Small intestine (tissue), 7 donors: ENCODE measurements around the gene RXFP2. TPM values are rescaled to one million over a fixed set of nuclear protein-coding genes. Genes with fewer than 3 reads are reported as not detected.
A peak's percentile ranks its signal among the peaks of the same experiment; 100 is the strongest.

ENCODE experiments used
- DNase-seq, 2 donors: peaks; one replicate each; pipeline versions ENCODE4 v3.0.0 to v3.0.0-alpha.2; 2013
- FAIRE-seq: peaks from 2 replicates; lab custom pipeline; 2012; peaks lifted over from hg19 to GRCh38; lab: Jason Lieb, UNC
- H3K27ac ChIP-seq, 3 donors: one replicate each; pipeline ENCODE4 v1.5.1; 2013; ENCODE audit warnings: low read length in 2 of 3, mild to moderate bottlenecking in 2 of 3, control low read depth in 1 of 3, inconsistent platforms in 1 of 3, low read depth in 1 of 3, moderate library complexity in 1 of 3
- H3K27me3 ChIP-seq, 3 donors: one replicate each; pipeline ENCODE4 v1.6.1; 2013; ENCODE audit warnings: low read length in 3 of 3, inconsistent platforms in 1 of 3; ENCODE audit not compliant: control insufficient read depth in 3 of 3, insufficient read depth in 3 of 3
- H3K36me3 ChIP-seq, 3 donors: one replicate each; pipeline ENCODE4 v1.6.1; 2013; ENCODE audit warnings: low read length in 3 of 3, inconsistent platforms in 1 of 3, low read depth in 1 of 3, mild to moderate bottlenecking in 1 of 3, moderate library complexity in 1 of 3; ENCODE audit not compliant: control insufficient read depth in 3 of 3, insufficient read depth in 2 of 3
- H3K4me1 ChIP-seq, 3 donors: one replicate each; pipeline ENCODE4 v1.6.1; 2013; ENCODE audit warnings: low read length in 2 of 3, inconsistent platforms in 1 of 3, low read depth in 1 of 3, mild to moderate bottlenecking in 1 of 3, moderate library complexity in 1 of 3; ENCODE audit not compliant: control insufficient read depth in 3 of 3, insufficient read depth in 2 of 3
- H3K4me3 ChIP-seq, 3 donors: one replicate each; pipeline ENCODE4 v1.5.1; 2013; ENCODE audit warnings: low read length in 3 of 3, control low read depth in 1 of 3, inconsistent platforms in 1 of 3, low read depth in 1 of 3, mild to moderate bottlenecking in 1 of 3, moderate library complexity in 1 of 3
- H3K9me3 ChIP-seq, 2 donors: one replicate each; pipeline ENCODE4 v1.6.1; 2013; ENCODE audit warnings: low read depth in 1 of 2, low read length in 1 of 2; ENCODE audit not compliant: control insufficient read depth in 2 of 2, insufficient read depth in 1 of 2
- WGBS, 3 donors: extraction: QIAGEN DNeasy Blood & Tissue Kit; methylation state at CpG; one replicate each; pipeline ENCODE4 v1.1.7; 2013; 5-methylcytosine and 5-hydroxymethylcytosine counted together
- polyA plus RNA-seq, 4 donors: library from polyadenylated mRNA; stranded (reverse) in 3 of 4; unstranded in 1 of 4; fragments of 200-250 nt in 3 of 4; fragments of 120-200 nt in 1 of 4; gene quantifications; one replicate each; pipeline versions ENCODE4 v1.2.1 to v1.2.3, GENCODE V29; 2013
- donor health status: healthy with polysubstance abuse.
- donor health status: control.
- donor health status: control.
- donor health status: Bipolar disorder and iron deficiency.
- donor health status: healthy.

Gene RXFP2
- polyA plus RNA-seq, 4 donors: not detected

DNA sequence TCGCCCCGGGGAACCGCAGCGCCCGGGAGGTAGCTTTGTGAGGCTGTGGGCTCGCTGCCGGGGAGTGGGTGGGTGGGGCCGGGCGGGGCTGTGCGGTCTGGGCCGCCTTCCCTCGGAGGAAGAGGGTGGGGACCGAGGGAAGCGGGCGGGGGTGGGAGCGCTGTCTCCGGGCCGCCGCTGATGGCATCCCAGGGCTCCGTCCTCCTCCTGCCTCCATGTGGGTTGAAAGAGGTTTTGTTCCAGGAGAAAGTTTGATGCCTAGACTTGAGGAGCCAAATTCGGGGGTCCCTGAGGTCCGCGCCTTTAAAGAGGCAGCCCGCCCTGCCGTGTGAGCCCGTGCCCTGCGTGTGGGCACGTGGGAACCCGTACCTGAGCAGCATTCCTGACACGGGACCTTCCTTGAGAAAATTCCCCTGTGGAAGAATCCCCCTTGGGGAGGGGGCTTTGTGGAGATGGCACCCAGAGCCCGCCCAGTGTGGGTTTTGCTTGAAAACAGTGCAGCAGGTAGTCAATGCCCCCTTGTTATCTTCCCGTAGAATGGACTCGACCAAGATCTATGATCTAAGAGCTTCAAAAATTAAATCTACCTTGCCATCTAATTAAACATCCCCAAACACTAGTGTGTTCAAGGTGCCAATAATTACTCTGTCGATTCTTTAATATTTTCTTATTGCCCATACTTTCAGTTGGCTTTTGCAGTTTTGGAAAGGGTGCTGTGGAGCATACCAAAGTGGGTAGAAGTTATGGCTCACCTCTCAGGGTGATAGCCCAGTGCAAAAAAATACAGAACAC lies 107.8 kb downstream of the RXFP2 start:
- H3K4me1 ChIP-seq: peaks cover 0 to 3% (median 0%) of the 10 kb centered on the region in 3 donors
- WGBS, 3 donors: 6 to 11% (median 7%) methylated on average over 28 to 34 of the region's 34 CpGs
- FAIRE-seq: no peak
- peak overlapping the region in 1 of 3 donors; percentile 60 for H3K27ac ChIP-seq
- no peaks in the 10 kb centered on the region for H3K36me3 ChIP-seq
- H3K27me3 ChIP-seq: peaks cover 0 to 33% (median 2%) of the 10 kb centered on the region in 3 donors
- H3K9me3 ChIP-seq: no peaks in the 10 kb centered on the region
- peak overlapping the region; percentile 40 to 58 (median 47) for H3K4me3 ChIP-seq
- DNase-seq: no peak

DNA sequence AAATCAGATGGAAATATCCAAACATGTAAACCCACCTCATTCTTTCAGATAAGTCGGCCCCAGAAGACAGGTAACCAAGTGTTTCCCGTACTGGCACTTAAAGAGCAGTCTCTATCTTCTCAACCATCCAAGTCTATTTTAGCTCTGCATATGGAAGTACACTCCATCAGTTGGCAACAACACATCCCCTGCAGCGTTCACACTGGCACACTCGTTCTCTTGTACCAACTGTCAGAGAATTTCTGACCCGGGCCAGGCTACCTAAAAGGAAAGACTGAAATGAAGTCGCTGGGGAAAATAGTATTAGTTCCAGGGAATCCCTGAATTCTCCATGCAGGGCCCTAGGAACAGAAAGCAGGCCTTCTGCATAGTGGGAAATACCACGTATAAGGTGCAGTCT lies 109.3 kb downstream of the RXFP2 start:
- no peak overlapping the region for H3K4me3 ChIP-seq
- 78 to 86% (median 83%) methylated on average over 7 of the region's 7 CpGs for WGBS, 3 donors
- H3K27ac ChIP-seq: no peak overlapping the region
- H3K9me3 ChIP-seq: no peaks in the 10 kb centered on the region
- H3K4me1 ChIP-seq: peaks cover 0 to 3% (median 0%) of the 10 kb centered on the region in 3 donors
- no peaks in the 10 kb centered on the region for H3K36me3 ChIP-seq
- H3K27me3 ChIP-seq: peaks cover 0 to 23% (median 2%) of the 10 kb centered on the region in 3 donors
- no peak for FAIRE-seq
- DNase-seq: no peak

GRCh38 chr13:31849206-31849605 lies 109.9 kb downstream of the RXFP2 start:
- WGBS, 3 donors: 72 to 80% (median 74%) methylated on average over 4 of the region's 4 CpGs
- Histone ChIP-seq H3K4me1 (peaks cover 0 to 3% (median 0%) of the 10 kb centered on the region in 3 donors), H3K36me3 (no peaks in the 10 kb centered on the region), H3K27ac (no peak overlapping the region), H3K4me3 (no peak overlapping the region), H3K9me3 (no peaks in the 10 kb centered on the region), H3K27me3 (peaks cover 0 to 18% (median 0%) of the 10 kb centered on the region in 3 donors)
- DNase-seq (no peak), FAIRE-seq (no peak)

- no peaks in the 10 kb centered on the region for H3K36me3 ChIP-seq
- no peak overlapping the region for H3K27ac ChIP-seq
- DNase-seq: no peak
- H3K4me3 ChIP-seq: no peak overlapping the region
- peaks cover 0 to 3% (median 0%) of the 10 kb centered on the region in 3 donors for H3K4me1 ChIP-seq
- no peak for FAIRE-seq
- H3K27me3 ChIP-seq: peaks cover 0 to 21% (median 0%) of the 10 kb centered on the region in 3 donors
- H3K9me3 ChIP-seq: no peaks in the 10 kb centered on the region
- whole genome bisulfite sequencing, 3 donors: 43 to 62% (median 44%) methylated on average over 5 of the region's 5 CpGs
Observed at GRCh38 chr13:31850041-31850555, 110.8 kb downstream of the RXFP2 start.

GRCh38 chr13:31851216-31851615 lies 111.9 kb downstream of the RXFP2 start:
- H3K4me3 ChIP-seq: no peak overlapping the region
- WGBS, 3 donors: 78 to 91% (median 85%) methylated on average over 6 of the region's 6 CpGs
- no peak overlapping the region for H3K27ac ChIP-seq
- peaks cover 0 to 21% (median 0%) of the 10 kb centered on the region in 3 donors for H3K27me3 ChIP-seq
- peaks cover 0 to 3% (median 0%) of the 10 kb centered on the region in 3 donors for H3K4me1 ChIP-seq
- DNase-seq (no peak), FAIRE-seq (no peak)
- H3K9me3 ChIP-seq: no peaks in the 10 kb centered on the region
- H3K36me3 ChIP-seq: no peaks in the 10 kb centered on the region
